NCI-H2171 treated with DMSO at 0.1 percent for 48 hours (cell line): ENCODE measurements around the gene HNRNPLL.

Source experiments
- DNase-seq: peaks from one replicate; lab custom pipeline; 2025; lab: John Stamatoyannopoulos, UW

HNRNPLL gene

DNA sequence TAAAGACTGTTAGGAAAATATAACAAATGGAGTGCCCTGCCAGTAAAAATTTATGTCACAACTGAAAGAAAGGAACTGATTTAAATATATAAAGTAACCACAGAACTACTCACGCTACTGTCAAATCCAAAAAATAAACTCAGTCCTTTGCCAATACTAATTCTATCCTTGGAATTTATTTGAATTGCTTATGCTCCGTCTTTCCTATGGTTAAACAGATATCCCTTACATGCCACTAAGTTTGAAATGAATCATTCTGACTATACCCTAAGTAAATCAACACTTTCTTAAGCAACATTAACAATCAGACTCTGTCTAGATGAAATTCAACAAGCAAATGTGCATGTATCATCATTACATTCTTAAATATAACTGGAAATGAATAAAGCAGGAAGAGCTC lies 9.8 kb downstream of the HNRNPLL start:
- DNase-seq, result no peak

DNA sequence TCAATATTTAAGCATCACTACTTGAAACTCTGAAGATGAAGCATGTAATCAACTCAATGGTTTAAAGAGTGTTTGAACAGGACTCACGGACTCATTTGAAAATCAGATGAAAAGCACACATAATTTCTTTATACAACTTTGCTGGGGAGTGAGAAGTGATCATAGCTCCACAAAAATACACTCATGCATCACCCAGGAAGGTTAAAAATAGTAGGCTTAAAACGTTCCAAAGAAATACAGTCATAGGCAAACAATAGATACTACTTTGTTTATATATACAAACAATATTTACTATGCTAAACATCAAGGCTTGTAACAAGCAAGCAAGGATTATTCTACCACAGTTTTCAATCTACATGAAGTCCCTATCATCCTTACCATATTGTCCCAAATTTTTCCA lies 11.6 kb downstream of the HNRNPLL start:
- DNase-seq, result no peak

- DNase-seq, result no peak
Observed at GRCh38 chr2:38590053-38590452, 12.7 kb downstream of the HNRNPLL start.

- DNase-seq, result no peak
Observed at GRCh38 chr2:38586931-38587330, 15.8 kb downstream of the HNRNPLL start.

DNA sequence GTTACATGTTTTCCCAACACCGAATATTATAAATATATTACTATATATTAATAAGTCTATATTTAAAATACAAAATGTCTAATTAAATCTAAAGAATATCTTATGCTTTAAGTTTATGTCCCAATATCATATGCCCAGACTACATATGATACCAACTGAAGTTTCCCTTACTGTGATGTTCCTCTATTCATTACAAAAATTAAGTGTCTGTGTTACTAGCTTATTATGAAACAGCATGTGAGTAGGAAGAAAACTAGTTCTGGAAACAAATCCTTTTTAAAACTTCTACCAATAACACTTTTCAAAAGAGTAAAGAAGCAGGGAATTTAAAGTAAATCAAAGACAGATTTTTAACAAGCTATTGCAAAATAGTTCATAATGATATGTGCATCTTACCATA lies 17.8 kb downstream of the HNRNPLL start:
- no peak for DNase-seq

DNA sequence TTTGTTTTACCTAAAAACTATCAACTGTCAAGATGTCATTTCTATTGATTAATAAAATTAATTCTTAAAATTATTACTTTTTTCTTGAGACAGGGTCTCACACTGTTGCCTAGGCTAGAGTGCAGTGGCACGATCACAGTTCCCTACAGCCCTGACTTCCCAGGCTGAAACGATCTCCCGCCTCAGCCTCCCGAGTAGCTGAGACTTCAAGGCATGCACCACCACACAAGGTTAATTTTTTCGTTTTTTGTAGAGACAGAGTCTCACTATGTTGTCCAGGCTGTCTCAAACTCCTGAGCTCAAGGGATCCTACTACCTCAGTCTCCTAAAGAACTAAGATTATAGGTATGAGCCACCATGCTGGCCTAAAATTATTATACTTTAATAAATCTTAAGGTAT lies 18.7 kb downstream of the HNRNPLL start:
- no peak for DNase-seq

GRCh38 chr2:38583524-38583923 lies 19.2 kb downstream of the HNRNPLL start:
- no peak for DNase-seq

DNA sequence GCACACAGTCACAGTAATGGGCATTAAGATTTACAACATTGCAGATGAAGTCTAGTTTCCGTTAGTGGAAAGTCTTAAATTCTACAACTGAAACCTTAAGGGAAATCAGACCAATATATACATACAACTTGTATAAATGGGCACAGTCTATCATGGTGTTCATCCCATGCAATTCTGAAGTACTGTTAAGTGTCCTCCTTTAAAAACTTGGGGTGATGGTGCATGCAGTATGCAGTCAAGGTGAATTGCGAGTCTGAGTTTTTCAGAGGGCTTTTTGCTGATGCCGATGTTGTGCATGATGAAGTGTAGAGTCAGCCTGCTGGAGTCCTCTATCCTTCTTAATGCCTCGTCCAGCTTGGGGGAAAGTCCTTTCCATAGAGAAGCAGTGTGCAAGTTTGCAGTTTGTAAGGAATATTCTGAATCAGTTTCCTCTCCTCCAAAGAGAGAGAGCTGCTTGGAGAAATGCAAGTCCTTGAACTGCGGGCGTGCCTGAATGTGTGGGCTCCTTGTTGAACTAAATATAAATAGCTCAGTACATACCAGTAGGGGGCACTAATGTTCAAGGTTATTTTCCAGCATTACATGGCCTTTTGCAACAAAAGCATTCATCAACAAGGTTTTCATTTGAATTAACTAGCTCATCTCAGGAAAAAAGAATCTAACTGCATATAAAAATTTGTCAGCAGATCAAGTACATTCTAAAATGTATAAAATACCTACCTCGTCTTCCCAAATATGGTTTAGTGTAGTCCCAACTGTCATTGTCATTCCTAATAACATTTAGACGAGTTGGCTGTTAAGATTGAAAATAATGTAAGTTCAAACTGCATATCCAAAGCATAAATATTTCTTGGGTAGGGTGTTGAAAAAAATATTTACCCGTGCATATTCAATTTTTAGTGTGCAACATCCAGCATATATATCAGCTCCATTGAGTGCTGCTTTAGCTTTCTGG lies 21.3 kb downstream of the HNRNPLL start:
- peak; percentile 46 for DNase-seq

- DNase-seq, result no peak
Observed at GRCh38 chr2:38580115-38580636, 22.6 kb downstream of the HNRNPLL start.

GRCh38 chr2:38578832-38579231 lies 23.9 kb downstream of the HNRNPLL start:
- no peak for DNase-seq

DNA sequence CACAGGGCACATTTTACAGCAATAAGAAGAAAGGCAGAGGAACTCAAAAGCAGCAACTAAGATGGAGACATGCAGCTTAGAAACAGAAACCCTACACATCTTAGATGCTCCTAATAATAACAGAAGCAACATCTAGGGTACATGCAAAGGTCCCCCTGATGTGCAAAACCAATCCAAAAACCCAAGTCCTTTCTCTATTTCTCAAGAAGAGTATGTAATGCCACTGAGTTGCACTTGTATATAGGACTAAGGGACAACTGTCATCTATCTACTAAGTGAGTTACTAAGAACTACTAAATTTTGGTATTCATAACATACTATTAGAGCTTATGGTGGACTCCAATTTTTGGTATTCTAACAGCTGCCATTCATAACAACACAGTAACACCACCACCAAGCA lies 28.4 kb downstream of the HNRNPLL start:
- no peak for DNase-seq

- DNase-seq, result no peak
Observed at GRCh38 chr2:38572167-38572566, 30.6 kb downstream of the HNRNPLL start.

GRCh38 chr2:38571193-38571592 lies 31.5 kb downstream of the HNRNPLL start:
- no peak for DNase-seq

DNA sequence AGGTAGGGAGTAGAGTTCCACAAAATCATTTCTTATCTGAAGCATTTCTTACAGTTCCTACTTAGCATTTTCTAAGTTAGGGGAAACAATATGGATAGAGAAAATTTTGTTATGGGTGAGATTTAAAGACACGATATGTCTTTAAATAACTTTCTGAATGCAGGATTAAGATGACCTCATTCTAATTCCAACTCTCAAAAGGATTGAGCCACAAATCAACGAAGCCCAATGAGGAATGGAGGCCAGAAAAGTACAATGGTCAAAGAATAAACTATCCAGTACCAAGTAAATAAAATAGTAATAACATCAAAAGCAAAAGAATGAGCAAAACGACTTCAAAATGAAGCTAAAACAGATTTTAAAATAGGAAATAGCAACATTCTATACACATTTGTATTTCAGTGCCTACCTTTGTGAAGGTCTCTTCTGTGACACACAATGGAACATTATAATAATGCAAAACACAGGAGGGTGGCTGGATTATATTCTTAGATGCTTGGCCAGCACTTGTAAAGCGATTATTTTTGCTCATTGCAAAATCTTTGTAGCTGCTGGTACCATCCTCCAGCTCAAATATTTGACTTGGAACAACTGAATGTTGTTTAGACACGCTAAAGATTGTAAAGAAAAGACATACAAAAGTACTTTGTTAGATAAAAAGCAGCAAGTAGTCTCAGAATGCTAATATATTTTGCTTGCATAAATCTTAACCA lies 33.8 kb downstream of the HNRNPLL start:
- no peak for DNase-seq

- no peak for DNase-seq
Observed at GRCh38 chr2:38565333-38565732, 37.4 kb downstream of the HNRNPLL start.

GRCh38 chr2:38561691-38562090 lies 41.0 kb downstream of the HNRNPLL start:
- DNase-seq, result no peak

DNA sequence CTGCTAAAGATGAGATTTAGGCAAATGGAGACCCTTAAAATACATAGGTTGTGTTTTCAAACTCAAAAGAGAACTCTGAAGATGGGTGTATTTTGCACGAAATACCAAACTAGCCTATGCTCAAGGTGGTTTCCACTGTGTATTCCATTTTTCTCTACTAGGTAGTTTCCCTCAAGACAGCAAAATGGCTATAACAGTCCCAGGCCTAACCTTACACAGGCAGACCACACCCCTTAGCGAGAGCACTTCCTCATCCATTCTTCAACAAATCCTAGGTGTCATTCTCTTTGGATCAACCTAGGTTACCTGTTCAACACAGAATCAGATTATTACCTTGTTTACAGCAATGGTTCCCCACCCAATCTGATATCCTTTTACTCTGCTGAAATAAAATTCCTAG lies 42.6 kb downstream of the HNRNPLL start:
- no peak for DNase-seq

DNA sequence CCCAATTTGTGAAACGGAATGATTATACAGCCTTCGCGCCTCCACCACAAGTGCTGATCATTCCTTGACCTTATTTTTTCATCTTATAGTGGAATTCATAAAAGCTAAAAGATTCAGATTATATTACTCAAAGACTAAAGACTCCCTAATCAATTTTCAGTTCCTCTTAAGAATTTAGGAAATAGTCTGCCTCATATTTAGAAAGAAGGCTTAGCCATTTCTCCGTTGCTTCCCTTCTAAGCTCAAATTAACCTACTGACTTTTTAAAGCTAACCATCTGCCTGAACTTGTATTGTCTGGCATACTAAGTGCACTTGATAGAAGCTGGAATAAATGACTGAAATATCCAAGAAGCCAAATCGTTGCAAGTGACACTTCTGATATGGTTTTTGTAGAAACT lies 44.7 kb downstream of the HNRNPLL start:
- no peak for DNase-seq

- DNase-seq, result no peak
Observed at GRCh38 chr2:38557217-38557616, 45.5 kb downstream of the HNRNPLL start.

DNA sequence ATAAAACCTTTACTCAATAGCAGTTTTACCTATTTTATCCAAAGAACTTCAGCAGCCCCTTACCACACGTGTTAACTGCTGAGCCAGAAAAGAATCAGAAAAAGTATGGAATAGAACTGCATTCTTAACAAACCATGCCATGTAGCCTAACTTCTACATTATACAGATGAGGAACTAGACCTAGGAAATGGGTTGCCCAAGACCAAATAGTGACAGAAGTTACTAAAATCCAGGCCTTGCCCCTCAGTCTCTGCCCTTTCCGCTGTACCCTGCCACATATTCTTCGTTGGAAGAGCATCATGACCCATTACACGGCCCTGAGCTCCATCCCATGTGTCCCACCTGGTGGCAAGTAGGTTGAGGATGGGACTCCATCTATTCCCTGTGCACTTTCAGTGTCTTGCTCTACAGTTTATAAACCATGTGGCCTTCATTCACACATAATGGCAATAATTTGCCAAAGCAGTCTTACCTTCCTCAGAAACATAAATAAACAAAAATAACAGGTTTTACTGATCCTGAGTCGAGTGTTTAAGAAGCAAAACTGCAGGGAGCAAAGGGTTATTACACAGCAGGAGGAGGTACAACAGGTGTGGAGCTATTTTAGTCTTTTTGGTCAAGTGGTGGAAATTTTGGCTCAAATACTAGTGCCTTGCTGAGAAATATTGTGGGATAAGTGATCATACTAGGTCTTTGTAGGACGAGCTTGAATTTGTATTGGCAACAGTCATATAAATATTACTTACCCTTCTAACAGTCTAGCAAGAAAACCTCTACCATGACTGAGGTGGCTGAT lies 46.5 kb downstream of the HNRNPLL start:
- DNase-seq, result no peak

DNA sequence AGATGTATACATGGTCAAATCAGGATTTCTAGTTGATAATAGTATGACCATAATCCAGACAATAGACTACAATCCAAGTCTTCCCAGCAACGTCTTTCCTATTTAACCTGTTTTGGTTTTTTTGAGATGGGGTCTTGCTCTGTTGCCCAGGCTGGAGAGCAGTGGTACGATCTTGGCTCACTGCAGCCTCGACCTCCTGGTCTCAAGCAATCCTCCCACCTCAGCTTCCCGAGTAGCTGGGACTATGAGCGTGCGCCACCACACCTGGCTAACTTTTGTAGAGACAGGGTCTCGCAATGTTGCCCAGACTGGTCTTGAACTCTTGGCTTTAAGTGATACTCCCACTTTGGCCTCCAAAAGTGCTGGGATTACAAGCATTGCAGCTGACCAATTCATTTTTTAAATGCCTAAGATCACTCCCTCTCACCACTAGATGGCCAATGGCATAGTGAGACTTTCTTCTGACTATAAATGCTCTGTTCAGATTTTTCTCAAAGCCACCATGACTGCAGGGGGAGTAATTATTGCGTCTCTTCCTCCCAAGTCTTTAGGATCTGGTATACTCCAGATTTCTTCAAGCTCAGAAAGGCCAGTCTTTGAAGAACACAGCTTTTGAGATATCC lies 47.6 kb downstream of the HNRNPLL start:
- DNase-seq, result no peak

DNA sequence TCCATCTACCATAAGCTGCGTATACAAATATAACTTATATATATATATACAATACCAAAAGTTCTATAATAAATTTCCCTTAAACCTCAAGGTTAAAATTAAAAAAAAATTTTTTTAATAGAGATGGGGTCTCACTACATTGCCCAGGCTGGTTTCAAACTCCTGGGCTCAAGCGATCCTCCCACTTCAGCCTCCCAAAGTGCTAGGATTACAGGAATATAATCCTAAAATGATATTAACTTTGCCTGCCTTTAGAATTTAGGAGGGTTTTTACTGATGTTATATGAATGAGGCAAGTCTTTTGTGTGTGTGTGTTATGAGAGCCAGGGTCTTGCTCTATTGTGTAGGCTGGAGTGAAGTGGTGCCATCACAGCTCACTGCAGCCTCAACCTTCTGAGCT lies 49.2 kb downstream of the HNRNPLL start:
- no peak for DNase-seq
